ENCODE measurements around the gene KIAA0513. TPM values are rescaled to one million over a fixed set of nuclear protein-coding genes. Genes with fewer than 3 reads are reported as not detected.

The KIAA0513 gene
- total RNA-seq, 1 donor from 2014 or later, result 131 TPM

DNA sequence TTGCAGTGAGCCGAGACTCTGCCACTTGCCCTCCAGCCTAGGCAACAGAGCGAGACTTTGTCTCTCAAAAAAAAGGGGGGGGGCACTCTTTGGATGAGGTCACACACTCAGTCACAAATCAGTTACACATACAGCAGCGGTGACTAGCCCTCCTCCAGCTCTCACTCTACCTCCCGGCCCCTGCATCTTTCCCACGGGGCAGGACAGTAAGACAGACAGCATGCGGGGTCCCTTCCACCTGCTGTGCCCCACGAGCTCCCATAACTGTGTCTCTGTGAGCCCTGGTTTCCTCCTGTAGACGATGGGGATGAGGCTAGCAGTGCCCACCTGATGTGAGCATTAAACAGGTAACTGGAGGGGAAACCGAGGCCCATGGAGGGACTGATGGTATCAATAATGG lies 79.5 kb downstream of the KIAA0513 start:
- Histone ChIP-seq H3K4me3 (no peak overlapping the region), H3K9me3 (no peaks in the 10 kb centered on the region), H3K27me3 (no peaks in the 10 kb centered on the region), H3K4me1 (no peaks in the 10 kb centered on the region), H3K36me3 (no peaks in the 10 kb centered on the region), H3K27ac (no peak overlapping the region)
- DNase-seq (ENCODE audit: low spot score in 2 of 2), result no peak
- intact Hi-C loops (cut with DNase I), result no loop called here
- TF ChIP-seq, protein P1, sequence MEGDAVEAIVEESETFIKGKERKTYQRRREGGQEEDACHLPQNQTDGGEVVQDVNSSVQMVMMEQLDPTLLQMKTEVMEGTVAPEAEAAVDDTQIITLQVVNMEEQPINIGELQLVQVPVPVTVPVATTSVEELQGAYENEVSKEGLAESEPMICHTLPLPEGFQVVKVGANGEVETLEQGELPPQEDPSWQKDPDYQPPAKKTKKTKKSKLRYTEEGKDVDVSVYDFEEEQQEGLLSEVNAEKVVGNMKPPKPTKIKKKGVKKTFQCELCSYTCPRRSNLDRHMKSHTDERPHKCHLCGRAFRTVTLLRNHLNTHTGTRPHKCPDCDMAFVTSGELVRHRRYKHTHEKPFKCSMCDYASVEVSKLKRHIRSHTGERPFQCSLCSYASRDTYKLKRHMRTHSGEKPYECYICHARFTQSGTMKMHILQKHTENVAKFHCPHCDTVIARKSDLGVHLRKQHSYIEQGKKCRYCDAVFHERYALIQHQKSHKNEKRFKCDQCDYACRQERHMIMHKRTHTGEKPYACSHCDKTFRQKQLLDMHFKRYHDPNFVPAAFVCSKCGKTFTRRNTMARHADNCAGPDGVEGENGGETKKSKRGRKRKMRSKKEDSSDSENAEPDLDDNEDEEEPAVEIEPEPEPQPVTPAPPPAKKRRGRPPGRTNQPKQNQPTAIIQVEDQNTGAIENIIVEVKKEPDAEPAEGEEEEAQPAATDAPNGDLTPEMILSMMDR (IDR thresholded peaks at IDR 0.05), result no peak

DNA sequence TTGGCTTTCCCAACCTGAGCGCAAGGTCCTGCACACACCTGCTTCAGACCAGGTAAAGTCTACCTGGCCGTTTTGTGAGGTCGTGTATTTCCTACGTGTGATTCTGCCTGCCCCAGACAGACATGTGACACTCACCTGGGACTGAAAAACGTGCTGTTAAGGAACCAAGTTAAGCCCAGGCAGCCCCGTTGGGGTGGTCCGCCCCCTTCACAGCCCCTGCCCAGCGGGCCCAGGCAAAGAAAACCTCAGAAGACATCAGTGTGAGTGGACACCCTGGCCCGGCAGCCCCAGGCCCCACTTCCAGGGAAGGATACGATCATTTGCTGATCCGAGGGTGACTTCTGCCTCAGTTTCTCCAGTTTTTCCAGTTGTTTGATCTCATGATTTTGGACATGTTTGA lies 79.9 kb downstream of the KIAA0513 start:
- intact Hi-C loops (cut with DNase I), result no loop called here
- no peak overlapping the region for H3K4me3 ChIP-seq
- no peak overlapping the region for H3K27ac ChIP-seq
- no peaks in the 10 kb centered on the region for H3K27me3 ChIP-seq
- H3K4me1 ChIP-seq, result no peaks in the 10 kb centered on the region
- no peaks in the 10 kb centered on the region for H3K36me3 ChIP-seq
- H3K9me3 ChIP-seq, result no peaks in the 10 kb centered on the region
- no peak for DNase-seq (ENCODE audit: low spot score in 2 of 2)
- TF ChIP-seq, protein P1 (IDR thresholded peaks at IDR 0.05), result no peak

DNA sequence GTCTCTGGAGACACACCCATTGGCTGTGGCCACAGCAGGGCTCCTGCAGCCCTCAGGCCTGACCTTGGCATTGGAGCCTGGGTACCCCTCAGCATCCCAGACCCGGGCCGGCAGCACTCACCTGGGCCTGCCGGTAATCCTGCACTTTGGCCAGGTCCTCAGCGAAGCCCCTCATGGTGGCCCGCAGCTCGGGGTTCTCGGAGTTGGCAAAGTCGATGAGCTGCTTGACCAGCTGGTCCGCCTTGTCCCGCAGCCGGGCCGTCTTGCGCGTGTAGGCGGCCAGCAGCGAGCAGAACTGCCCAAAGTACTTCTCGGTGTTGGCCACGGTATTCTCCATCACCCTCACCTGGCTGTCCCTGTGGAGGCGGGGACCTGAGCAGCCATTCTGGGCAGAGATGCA lies 82.5 kb downstream of the KIAA0513 start:
- no peak overlapping the region for H3K4me3 ChIP-seq
- H3K4me1 ChIP-seq, result no peaks in the 10 kb centered on the region
- H3K9me3 ChIP-seq, result no peaks in the 10 kb centered on the region
- no peak for DNase-seq (ENCODE audit: low spot score in 2 of 2)
- no peaks in the 10 kb centered on the region for H3K27me3 ChIP-seq
- no peaks in the 10 kb centered on the region for H3K36me3 ChIP-seq
- TF ChIP-seq, protein P1 (IDR thresholded peaks at IDR 0.05), result no peak
- H3K27ac ChIP-seq, result no peak overlapping the region
- intact Hi-C loops (cut with DNase I), result no loop called here

DNA sequence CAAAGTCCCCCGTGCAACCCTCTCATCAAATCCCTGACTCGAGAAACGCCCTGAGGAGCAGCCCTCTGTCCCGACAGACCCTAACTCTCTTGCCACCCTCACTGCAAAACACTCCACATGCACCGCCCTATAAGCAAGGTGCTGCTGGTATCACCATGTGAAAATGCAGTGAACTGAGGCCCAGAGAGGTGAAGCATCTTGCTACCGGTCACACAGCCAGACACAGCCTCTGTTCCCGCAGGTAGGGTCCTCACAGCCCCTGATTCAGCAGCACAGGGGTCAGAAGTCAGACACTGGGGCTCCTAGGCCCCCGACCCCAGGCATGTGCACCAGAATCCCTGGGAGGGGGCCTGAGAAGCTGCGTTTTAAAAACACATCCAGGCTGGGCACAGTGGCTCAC lies 83.6 kb downstream of the KIAA0513 start:
- H3K9me3 ChIP-seq, result no peaks in the 10 kb centered on the region
- no peak for DNase-seq (ENCODE audit: low spot score in 2 of 2)
- no peak overlapping the region for H3K4me3 ChIP-seq
- no peak overlapping the region for H3K27ac ChIP-seq
- no peaks in the 10 kb centered on the region for H3K4me1 ChIP-seq
- intact Hi-C loops (cut with DNase I), result no loop called here
- TF ChIP-seq, protein P1 (IDR thresholded peaks at IDR 0.05), result no peak
- no peaks in the 10 kb centered on the region for H3K27me3 ChIP-seq
- no peaks in the 10 kb centered on the region for H3K36me3 ChIP-seq

DNA sequence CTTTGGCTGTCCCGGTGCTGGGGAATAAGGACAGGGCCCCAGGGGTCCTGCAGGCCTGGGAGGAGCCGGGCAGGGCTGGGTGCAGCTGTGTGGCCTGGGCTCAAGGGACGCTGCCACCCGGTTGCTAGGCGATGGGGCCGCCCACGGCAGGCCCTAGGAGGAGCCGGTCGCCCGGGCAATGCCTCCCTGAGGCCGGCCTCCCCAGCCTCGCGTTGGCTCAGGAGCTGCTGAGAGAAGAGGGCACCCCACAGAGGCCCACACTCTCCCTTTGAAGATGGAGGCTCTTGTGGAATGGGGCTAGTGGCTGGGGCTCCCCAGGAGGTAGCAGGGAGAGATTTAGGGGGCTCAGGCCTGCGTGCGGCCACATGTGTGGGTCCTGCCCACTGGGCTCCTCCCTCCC lies 84.8 kb downstream of the KIAA0513 start, which contains the start of gene CIBAR2:
TSS of gene CIBAR2 (minus strand) at position 109 of the 400 bp plus-strand sequence. CDS start 120 bp downstream, outside the sequence.
- TF ChIP-seq, protein P1 (IDR thresholded peaks at IDR 0.05), result no peak
- Histone ChIP-seq H3K4me3 (no peak within 1 kb of the TSS), H3K4me1 (no peaks in the 10 kb centered on the region), H3K9me3 (no peaks in the 10 kb centered on the region), H3K27ac (no peak within 1 kb of the TSS), H3K36me3 (no peaks in the 10 kb centered on the region), H3K27me3 (no peaks in the 10 kb centered on the region)
- DNase-seq (ENCODE audit: low spot score in 2 of 2), result no peak
- intact Hi-C loops (cut with DNase I), result no loop called here

DNA sequence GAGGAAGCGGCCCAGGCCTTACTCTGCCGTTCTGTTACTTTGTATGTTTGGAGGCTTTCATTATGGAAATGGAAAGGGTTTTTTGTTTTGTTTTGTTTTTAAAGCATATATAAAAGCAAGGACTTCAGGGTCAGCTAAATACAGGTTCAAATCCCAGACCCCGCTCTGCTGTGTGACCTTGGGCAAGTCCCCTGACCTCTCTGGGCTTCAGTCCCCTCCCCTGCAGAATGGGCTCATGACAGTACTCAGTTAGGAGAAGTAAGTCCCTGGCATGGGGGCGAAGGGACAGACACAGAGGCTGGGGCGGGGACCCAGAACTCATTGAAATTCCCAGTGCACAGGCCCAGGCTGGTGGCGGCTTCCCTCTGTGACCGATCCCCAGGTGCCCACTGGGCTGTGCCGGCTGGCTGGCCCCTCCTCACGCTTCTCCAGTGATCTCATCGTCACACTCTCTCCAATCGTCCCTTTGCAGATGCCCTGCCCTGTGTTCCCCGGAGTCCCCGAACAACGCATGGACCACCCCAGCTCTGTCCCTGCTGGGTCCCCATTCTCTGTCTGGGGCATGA lies 85.7 kb downstream of the KIAA0513 start:
- H3K36me3 ChIP-seq, result no peaks in the 10 kb centered on the region
- TF ChIP-seq, protein P1 (IDR thresholded peaks at IDR 0.05), result no peak

More for the DNA sequence above, 85.7 kb downstream of the KIAA0513 start:
- Histone ChIP-seq H3K4me1 (no peaks in the 10 kb centered on the region), H3K9me3 (no peaks in the 10 kb centered on the region), H3K27me3 (no peaks in the 10 kb centered on the region), H3K4me3 (no peak overlapping the region), H3K27ac (no peak overlapping the region)
- intact Hi-C loops (cut with DNase I), result no loop called here
- DNase-seq (ENCODE audit: low spot score in 2 of 2), result no peak

Measured in ascending aorta (tissue), 2 donors.